Fibroblast of skin of scalp (primary cell): ENCODE data around the gene CPLANE1. TPM values are rescaled to one million over a fixed set of nuclear protein-coding genes. Genes with fewer than 3 reads are reported as not detected.
A peak's percentile ranks its signal among the peaks of the same experiment; 100 is the strongest.
"Not testable (repeated sequence)": the region's sequence is repeated elsewhere in the genome, so short reads cannot be mapped to it uniquely, and the experiment has no call there.

Source experiments
- DNase-seq: peaks from one replicate; pipeline ENCODE4 v3.0.0-alpha.2; 2013
- polyA plus RNA-seq, 2 experiments: library from polyadenylated mRNA; unstranded; fragments of 120-200 nt; gene quantifications; one replicate each; pipeline ENCODE4 v1.2.1, GENCODE V29; 2013; ENCODE audit not compliant: insufficient read length in 2 of 2

Gene CPLANE1
- 12.7 TPM for polyA plus RNA-seq (2013, experiment 1 of 2; ENCODE audit: insufficient read length)
- 12.6 TPM for polyA plus RNA-seq (2013, experiment 2 of 2; ENCODE audit: insufficient read length)

DNA sequence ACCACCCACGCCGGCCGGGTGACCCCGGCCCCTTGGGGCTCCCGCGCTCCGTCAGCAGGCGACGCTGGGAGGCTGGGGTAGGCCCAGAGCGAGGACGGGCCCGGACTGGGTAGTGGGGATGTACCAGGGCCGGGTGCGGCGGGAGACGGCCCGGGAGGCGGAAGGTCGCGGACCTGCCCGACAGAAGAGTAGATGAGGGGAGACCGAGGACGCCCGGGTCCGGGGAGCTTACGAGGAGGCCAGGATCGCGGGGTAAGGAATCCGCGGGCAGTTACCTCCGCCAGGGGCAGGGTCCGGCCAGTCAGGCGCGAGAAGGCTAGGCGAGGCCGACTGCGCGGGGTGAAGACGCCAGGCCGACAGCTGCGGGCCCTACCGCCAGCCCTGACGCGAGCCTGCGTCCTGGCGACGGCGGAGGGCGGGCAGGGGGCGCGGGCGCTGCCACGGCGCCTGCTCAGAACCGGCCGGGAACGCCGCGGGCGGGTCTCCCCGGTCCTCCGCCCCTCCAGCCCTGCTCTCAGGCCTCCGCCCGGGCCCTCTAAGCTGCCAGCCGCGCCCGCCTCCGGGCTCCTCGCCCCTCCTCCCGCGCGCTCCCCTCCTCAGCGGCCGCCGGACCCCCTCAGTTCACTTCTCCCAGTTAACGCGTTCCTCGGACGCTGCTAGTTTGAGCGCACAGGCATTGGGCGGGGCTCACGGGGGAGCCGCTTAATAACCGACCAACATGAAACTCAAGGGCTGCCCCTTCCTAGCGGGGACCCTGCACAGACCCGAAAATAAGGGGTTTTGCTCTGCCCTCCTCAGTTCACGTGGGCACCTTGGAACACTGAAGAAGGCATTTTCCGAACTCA lies at the start of gene CPLANE1:
Gene CPLANE1 (minus strand): TSS at position 407 of the 845 bp plus-strand sequence. CDS start 1,678 bp downstream, outside the sequence.
- peak; percentile 85 for DNase-seq

- not testable (repeated sequence) for DNase-seq
Observed at GRCh38 chr5:37296313-37296712, 47.1 kb upstream of the CPLANE1 start.

DNA sequence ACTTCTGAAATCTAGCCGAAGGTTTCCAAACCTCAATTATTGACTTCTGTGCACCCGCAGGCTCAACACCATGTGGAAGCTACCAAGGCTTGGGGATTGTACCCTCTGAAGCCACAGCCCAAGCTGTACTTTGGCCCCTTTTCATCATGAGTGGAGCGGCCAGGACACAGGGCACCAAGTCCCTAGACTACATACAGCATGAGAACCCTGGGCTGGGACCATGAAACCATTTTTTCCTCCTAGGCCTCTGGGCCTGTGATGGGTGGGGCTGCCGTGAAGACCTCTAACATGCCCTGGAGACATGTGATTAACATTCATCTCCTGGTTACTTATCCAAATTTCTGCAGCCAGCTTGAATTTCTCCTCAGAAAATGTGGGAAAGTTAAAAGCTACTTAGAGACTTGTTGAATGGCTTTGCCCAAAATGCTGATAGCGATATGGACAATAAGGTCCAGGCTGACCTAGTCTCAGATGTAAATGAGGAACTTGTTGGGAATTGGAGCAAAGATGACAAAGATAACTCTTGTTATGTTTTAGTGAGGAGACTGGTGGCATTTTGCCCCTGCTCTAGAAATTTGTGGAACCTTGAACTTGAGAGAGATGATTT lies 34.1 kb upstream of the CPLANE1 start:
- no peak for DNase-seq

DNA sequence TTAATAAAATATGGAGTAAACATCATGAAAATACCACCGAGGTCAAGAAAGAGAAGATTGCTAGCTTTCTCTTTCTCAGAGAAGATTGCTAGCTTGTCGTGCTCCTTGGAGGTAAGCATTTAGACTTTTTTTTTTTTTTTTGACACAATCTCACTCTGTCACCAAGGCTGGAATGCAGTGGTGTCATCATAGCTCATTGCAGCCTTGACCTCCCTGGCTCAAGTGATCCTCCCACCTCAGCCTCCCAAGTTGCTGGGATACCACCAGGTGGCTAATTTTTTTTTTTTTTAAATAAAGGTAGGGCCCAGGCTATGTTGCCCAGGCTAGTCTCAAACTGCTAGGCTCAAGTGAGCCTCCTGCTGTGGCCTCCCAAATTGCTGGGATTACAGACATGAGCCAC lies 26.3 kb upstream of the CPLANE1 start:
- no peak for DNase-seq

- peak; percentile 33 for DNase-seq
Observed at GRCh38 chr5:37272511-37272910, 23.3 kb upstream of the CPLANE1 start.

- not testable (repeated sequence) for DNase-seq
Observed at GRCh38 chr5:37268100-37268499, 18.9 kb upstream of the CPLANE1 start.

GRCh38 chr5:37255774-37256358 lies 6.7 kb upstream of the CPLANE1 start:
- DNase-seq = no peak

- DNase-seq = no peak
Observed at GRCh38 chr5:37254581-37254980, 5.4 kb upstream of the CPLANE1 start.

- no peak for DNase-seq
Observed at GRCh38 chr5:37251665-37252064, 2.5 kb upstream of the CPLANE1 start.

- DNase-seq = no peak
Observed at GRCh38 chr5:37249815-37250164, 614 bp upstream of the CPLANE1 start.

GRCh38 chr5:37248421-37248969 lies 681 bp downstream of the CPLANE1 start:
- DNase-seq = peak; percentile 12

DNA sequence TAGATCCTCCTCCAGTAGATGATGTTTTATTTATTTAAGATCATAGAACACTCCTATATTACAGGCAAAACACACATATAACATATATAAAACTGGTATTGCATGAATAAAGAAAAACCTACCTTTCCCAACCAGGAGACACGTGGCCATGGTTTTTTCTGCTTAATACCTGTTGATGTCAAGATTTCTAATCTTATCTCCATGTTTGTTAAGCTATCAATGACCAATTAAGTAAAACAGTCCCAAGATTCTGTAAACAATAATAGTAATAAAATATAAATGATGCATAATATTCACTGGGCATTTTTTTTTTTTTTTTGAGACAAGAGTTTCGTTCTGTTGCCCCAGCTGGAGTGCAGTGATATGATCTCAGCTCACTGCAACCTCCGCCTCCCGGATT lies 1.7 kb downstream of the CPLANE1 start:
- DNase-seq = no peak

- no peak for DNase-seq
Observed at GRCh38 chr5:37247036-37247435, 2.1 kb downstream of the CPLANE1 start.

DNA sequence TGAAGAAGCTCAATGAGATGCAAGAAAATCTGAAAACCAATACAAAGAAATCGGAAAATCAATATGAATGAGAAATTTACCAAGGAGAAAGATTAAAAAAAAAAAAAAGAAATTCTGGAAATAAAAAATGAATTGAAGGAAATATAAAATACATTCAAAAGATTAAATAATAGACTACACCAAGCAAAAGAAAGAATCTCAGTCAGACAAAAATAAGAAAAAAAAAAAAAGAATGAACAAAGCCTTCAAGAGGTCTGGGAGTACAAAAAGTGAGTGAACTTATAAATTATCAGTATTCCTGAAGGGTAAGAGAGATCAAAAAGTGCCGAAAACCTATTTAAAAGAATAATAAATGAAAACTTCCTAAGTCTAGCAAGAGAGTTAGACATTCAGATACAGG lies 14.9 kb downstream of the CPLANE1 start:
- no peak for DNase-seq

DNA sequence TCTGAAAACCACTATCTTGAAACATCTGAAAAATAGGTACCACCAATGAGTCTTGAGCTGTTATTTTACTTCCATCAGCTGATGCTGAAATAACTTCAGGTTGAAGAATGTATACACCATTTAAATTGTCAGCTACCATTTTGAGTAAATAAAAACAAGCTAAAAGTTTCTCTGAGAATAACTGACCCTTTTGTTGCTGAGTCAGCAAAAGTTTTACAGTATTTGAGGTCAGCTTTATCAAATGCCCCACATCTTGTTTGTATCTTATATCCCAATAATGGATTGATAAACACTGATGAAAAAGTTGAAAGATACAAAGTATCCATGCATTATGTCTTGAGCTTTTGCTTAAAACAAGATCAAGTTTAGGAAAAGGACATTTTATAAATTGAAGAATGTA lies 22.8 kb downstream of the CPLANE1 start:
- DNase-seq = no peak

- no peak for DNase-seq
Observed at GRCh38 chr5:37222181-37222580, 27.0 kb downstream of the CPLANE1 start.

- DNase-seq = not testable (repeated sequence)
Observed at GRCh38 chr5:37220426-37220825, 28.8 kb downstream of the CPLANE1 start.

DNA sequence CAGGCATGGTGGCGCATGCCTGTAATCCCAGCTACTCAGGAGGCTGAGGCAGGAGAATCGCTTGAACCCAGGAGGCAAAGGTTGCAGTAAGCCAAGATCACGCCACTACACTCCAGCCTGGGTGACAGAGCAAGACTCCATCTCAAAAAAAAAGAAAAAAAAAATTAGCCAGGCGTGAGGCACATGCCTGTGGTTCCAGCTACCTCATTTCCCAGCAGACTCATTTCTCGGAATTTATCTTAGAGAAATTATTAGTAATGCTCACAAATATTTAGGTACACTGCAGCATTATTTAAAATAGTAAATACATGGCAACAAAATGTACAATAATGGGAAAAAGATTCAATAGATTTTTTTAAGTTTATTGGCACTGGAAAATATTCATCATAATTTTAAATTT lies 29.8 kb downstream of the CPLANE1 start:
- peak; percentile 66 for DNase-seq

DNA sequence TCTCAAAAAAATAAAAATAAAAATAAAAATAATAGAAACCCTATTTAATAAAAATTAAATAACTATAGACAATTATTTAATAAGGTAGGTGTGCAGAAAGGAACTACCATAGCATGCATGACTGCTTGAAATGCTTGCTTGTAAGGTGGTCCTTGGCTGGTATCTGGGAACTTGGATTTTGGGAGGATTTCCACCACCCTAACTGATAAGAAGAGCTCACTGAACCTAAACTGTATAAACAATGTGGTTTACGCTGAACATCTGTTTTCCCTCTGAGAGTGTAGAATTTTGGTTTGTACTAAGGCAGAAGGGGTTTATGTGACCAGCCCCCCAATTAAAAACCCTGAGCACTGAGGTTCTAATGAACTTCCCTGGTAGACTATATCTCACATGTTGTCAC lies 31.2 kb downstream of the CPLANE1 start:
- DNase-seq = no peak

- no peak for DNase-seq
Observed at GRCh38 chr5:37214550-37214949, 34.6 kb downstream of the CPLANE1 start.

- DNase-seq = no peak
Observed at GRCh38 chr5:37212096-37212495, 37.1 kb downstream of the CPLANE1 start.

DNA sequence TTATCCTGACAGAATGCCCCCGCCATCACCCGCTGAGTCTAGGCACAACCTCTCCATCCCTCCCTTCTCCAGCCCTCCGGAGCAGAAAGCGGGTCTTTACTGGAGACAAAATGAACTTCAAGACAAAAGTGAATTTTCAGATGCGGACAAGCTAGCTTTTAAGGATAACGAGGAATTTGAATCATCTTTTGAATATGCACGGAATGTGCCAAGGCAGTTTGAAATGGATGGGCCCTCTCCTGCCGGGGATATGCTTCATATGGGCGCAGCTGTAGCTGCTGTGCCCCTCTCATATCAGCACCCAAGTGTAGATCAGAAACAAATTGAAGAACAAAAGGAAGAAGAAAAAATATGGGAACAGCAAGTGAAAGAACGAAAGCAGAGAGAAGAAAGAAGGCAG lies 37.5 kb downstream of the CPLANE1 start:
- peak; percentile 5 for DNase-seq
